K562 (cell line): ENCODE measurements around the gene RAB25. TPM values are rescaled to one million over a fixed set of nuclear protein-coding genes. Genes with fewer than 3 reads are reported as not detected.

Experiments
- BRD9 ChIP-seq: fragments of 450-650 bp; IDR thresholded peaks from 2 replicates; pipeline ENCODE4 v1.6.1; 2018; ENCODE audit warnings: low read depth; ENCODE audit not compliant: partially characterized antibody
- CHD1 ChIP-seq: fragments of 200-600 bp; sonication (generic); IDR thresholded peaks from one replicate; pipeline ENCODE4 v1.6.1; 2012; ENCODE audit warnings: mild to moderate bottlenecking, moderate library complexity, low read length, inconsistent platforms
- EP300 ChIP-seq: IDR thresholded peaks from 2 replicates; pipeline ENCODE4 v1.6.1; 2012; ENCODE audit warnings: low read length, improper control_type of control experiment
- EP400 ChIP-seq: fragments of 450-650 bp; IDR thresholded peaks from 2 replicates; pipeline ENCODE4 v1.6.1; 2017; ENCODE audit warnings: antibody characterized with exemption, mild to moderate bottlenecking, moderate library complexity
- MXI1 ChIP-seq: IDR thresholded peaks from 2 replicates; pipeline ENCODE4 v1.6.1; 2011; ENCODE audit warnings: low read depth, mild to moderate bottlenecking, improper control_type of control experiment, low read length
- NFYB ChIP-seq: IDR thresholded peaks from 2 replicates; pipeline ENCODE4 v1.6.1; 2011; ENCODE audit warnings: mild to moderate bottlenecking, moderate library complexity; ENCODE audit not compliant: insufficient read length; ENCODE audit errors: extremely low read depth
- TOE1 ChIP-seq, 2 experiments: fragments of 450-650 bp in 1 of 2; sonication (generic) in 1 of 2; formaldehyde crosslinking in 1 of 2; IDR thresholded peaks; 2 replicates each; pipeline versions ENCODE4 v1.7.1 to v1.8.0; 2016 to 2022; ENCODE audit warnings: borderline replicate concordance in 2 of 2, mild to moderate bottlenecking in 2 of 2, antibody characterized with exemption in 1 of 2, inconsistent platforms in 1 of 2, low read depth in 1 of 2, missing genetic modification reagents in 1 of 2, moderate library complexity in 1 of 2
- ZNF143 ChIP-seq: sonication (generic); formaldehyde crosslinking; IDR thresholded peaks from 2 replicates; pipeline ENCODE4 v1.9.0; 2022; ENCODE audit warnings: mild to moderate bottlenecking, missing genetic modification reagents
- ZNF184 ChIP-seq: sonication (generic); formaldehyde crosslinking; IDR thresholded peaks from 2 replicates; pipeline ENCODE4 v1.5.0; 2020; ENCODE audit warnings: missing genetic modification reagents
- polyA plus RNA-seq, 8 experiments: library from polyadenylated mRNA; depleted of rRNA in 4 of 8; stranded (reverse) in 5 of 8; unstranded in 3 of 8; fragments of >200 nt; fragmentation: Nextera tagmentation in 2 of 8; fragmentation: Illumina TruSeq in 1 of 8; extraction: Ambion mirVana in 2 of 8; extraction: Trizol in 1 of 8; gene quantifications; 2 replicates each; pipeline versions ENCODE4 v1.2.1 to v1.2.3, GENCODE V29; 2011 to 2014; ENCODE audit warnings: inconsistent platforms in 1 of 8, missing spikeins in 1 of 8
- total RNA-seq, 7 experiments: library from RNA; depleted of rRNA in 6 of 7; stranded (reverse); fragments of >200 nt in 6 of 7; fragmentation: Illumina TruSeq in 2 of 7; extraction: Trizol in 2 of 7; gene quantifications; 2 replicates each; pipeline versions ENCODE4 v1.2.1 to v1.2.3, GENCODE V29; 2011 to 2021; ENCODE audit warnings: low replicate concordance in 1 of 7
- TF ChIP-seq, protein P1 (sequence below): fragments of 200-400 bp; formaldehyde crosslinking; IDR thresholded peaks from 2 replicates; pipeline ENCODE4 v1.6.1; 2017; ENCODE audit warnings: mild to moderate bottlenecking, low read depth, low read length, moderate library complexity
- TF ChIP-seq, protein P2 (sequence below): fragments of 450-650 bp; formaldehyde crosslinking; IDR thresholded peaks from 2 replicates; pipeline ENCODE4 v1.4.0; 2020; ENCODE audit warnings: mild to moderate bottlenecking, mixed read lengths
- TF ChIP-seq, protein P3 (sequence below): fragments of 450-650 bp; IDR thresholded peaks from 2 replicates; pipeline ENCODE4 v1.6.1; 2018; ENCODE audit not compliant: partially characterized antibody
- TF ChIP-seq, protein P4 (sequence below): conservative IDR thresholded peaks from 2 replicates; pipeline ENCODE4 v1.6.1; 2011; ENCODE audit warnings: low read depth, mild to moderate bottlenecking, low read length; ENCODE audit not compliant: control insufficient read depth
- TF ChIP-seq, protein P5 (sequence below): fragments of 450-650 bp; IDR thresholded peaks from 2 replicates; pipeline ENCODE4 v1.6.1; 2018; ENCODE audit warnings: mild to moderate bottlenecking, low read depth; ENCODE audit not compliant: partially characterized antibody

The RAB25 gene
- total and polyA plus RNA-seq, 9 of the 15 experiments (the other 6 are each of a cell fraction or from before 2014, with no cell fraction given) = 0.10 to 0.27 (median 0.13) TPM; not detected in 6

DNA sequence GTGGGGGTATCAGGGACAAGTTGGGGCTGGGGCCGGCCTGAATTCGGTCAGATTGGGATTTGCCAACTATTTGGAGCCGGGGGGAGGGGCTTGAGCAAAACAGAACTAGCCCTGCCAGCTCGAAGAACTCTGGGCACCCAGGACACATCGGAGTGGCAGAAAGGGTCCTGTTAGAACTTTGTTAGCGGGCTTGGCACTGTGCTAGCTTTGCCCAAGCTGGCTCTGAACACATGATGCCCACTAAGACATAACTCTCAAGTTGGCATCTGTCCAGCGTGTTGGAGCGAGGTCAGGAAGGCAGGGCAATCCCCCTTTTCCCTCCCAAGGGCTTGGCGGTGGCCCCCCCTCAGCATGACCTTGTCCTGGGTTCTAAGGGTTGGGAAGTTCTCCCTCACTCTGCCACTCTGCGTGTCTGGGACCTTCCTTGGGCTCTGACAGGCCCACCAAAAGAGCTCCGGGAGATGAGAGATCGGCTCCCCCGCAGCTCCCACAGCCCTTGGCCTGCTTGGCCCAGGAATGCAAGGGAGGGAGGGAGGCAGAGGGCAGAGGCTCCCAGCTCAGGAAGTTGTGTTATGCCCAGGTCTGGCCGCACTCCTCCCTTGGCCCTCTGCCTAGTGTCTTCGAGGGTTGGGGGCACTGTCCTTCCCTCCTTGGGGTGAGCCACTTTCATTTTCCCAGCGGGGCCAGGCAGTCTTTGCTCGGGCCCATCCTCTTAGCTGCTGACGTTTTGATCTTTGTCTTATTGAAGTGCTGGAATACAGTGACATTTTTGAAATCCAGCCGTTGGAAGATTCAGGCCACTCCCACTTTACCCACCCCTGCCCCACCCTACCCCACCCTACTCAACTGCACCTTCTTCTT is 54.8 kb downstream of the RAB25 start (continued):
- TF ChIP-seq, protein P1, sequence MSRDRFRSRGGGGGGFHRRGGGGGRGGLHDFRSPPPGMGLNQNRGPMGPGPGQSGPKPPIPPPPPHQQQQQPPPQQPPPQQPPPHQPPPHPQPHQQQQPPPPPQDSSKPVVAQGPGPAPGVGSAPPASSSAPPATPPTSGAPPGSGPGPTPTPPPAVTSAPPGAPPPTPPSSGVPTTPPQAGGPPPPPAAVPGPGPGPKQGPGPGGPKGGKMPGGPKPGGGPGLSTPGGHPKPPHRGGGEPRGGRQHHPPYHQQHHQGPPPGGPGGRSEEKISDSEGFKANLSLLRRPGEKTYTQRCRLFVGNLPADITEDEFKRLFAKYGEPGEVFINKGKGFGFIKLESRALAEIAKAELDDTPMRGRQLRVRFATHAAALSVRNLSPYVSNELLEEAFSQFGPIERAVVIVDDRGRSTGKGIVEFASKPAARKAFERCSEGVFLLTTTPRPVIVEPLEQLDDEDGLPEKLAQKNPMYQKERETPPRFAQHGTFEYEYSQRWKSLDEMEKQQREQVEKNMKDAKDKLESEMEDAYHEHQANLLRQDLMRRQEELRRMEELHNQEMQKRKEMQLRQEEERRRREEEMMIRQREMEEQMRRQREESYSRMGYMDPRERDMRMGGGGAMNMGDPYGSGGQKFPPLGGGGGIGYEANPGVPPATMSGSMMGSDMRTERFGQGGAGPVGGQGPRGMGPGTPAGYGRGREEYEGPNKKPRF = no peak
- TF ChIP-seq, protein P2, sequence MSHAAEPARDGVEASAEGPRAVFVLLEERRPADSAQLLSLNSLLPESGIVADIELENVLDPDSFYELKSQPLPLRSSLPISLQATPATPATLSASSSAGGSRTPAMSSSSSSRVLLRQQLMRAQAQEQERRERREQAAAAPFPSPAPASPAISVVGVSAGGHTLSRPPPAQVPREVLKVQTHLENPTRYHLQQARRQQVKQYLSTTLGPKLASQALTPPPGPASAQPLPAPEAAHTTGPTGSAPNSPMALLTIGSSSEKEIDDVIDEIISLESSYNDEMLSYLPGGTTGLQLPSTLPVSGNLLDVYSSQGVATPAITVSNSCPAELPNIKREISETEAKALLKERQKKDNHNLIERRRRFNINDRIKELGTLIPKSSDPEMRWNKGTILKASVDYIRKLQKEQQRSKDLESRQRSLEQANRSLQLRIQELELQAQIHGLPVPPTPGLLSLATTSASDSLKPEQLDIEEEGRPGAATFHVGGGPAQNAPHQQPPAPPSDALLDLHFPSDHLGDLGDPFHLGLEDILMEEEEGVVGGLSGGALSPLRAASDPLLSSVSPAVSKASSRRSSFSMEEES (CRISPR knock-in tag) = no peak
- TF ChIP-seq, protein P3, sequence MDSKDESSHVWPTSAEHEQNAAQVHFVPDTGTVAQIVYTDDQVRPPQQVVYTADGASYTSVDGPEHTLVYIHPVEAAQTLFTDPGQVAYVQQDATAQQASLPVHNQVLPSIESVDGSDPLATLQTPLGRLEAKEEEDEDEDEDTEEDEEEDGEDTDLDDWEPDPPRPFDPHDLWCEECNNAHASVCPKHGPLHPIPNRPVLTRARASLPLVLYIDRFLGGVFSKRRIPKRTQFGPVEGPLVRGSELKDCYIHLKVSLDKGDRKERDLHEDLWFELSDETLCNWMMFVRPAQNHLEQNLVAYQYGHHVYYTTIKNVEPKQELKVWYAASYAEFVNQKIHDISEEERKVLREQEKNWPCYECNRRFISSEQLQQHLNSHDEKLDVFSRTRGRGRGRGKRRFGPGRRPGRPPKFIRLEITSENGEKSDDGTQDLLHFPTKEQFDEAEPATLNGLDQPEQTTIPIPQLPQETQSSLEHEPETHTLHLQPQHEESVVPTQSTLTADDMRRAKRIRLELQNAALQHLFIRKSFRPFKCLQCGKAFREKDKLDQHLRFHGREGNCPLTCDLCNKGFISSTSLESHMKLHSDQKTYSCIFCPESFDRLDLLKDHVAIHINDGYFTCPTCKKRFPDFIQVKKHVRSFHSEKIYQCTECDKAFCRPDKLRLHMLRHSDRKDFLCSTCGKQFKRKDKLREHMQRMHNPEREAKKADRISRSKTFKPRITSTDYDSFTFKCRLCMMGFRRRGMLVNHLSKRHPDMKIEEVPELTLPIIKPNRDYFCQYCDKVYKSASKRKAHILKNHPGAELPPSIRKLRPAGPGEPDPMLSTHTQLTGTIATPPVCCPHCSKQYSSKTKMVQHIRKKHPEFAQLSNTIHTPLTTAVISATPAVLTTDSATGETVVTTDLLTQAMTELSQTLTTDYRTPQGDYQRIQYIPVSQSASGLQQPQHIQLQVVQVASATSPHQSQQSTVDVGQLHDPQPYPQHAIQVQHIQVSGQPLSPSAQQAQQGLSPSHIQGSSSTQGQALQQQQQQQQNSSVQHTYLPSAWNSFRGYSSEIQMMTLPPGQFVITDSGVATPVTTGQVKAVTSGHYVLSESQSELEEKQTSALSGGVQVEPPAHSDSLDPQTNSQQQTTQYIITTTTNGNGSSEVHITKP = peak; percentile 36
- TF ChIP-seq CHD1 (peak; percentile 59), TOE1 (IDR thresholded peaks at IDR 0.05; ENCODE audit: borderline replicate concordance) (no peak), TOE1 (CRISPR knock-in tag; IDR thresholded peaks at IDR 0.05; ENCODE audit: borderline replicate concordance, low read depth) (0 out of 2 replicates have a peak, but pooled peaks have one; percentile 63), ZNF143 (0 out of 2 replicates have a peak, but pooled peaks have one; percentile 9), NFYB (no peak), BRD9 (no peak), EP400 (peak; percentile 53; the same call in 1 of the 2 replicates), ZNF184 (CRISPR knock-in tag) (no peak), EP300 (no peak), MXI1 (no peak)
- TF ChIP-seq, protein P4, sequence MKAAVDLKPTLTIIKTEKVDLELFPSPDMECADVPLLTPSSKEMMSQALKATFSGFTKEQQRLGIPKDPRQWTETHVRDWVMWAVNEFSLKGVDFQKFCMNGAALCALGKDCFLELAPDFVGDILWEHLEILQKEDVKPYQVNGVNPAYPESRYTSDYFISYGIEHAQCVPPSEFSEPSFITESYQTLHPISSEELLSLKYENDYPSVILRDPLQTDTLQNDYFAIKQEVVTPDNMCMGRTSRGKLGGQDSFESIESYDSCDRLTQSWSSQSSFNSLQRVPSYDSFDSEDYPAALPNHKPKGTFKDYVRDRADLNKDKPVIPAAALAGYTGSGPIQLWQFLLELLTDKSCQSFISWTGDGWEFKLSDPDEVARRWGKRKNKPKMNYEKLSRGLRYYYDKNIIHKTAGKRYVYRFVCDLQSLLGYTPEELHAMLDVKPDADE = peak; percentile 51; the same call in 1 of the 2 replicates
- TF ChIP-seq, protein P5, sequence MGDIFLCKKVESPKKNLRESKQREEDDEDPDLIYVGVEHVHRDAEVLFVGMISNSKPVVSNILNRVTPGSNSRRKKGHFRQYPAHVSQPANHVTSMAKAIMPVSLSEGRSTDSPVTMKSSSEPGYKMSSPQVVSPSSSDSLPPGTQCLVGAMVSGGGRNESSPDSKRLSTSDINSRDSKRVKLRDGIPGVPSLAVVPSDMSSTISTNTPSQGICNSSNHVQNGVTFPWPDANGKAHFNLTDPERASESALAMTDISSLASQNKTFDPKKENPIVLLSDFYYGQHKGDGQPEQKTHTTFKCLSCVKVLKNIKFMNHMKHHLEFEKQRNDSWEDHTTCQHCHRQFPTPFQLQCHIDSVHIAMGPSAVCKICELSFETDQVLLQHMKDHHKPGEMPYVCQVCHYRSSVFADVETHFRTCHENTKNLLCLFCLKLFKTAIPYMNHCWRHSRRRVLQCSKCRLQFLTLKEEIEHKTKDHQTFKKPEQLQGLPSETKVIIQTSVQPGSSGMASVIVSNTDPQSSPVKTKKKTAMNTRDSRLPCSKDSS = no peak
